ENCODE data around the gene SGK2. TPM values are rescaled to one million over a fixed set of nuclear protein-coding genes. Genes with fewer than 3 reads are reported as not detected.
A peak's percentile ranks its signal among the peaks of the same experiment; 100 is the strongest.

The SGK2 gene
- total RNA-seq, 3 donors from 2014 or later, result 60.4 to 207 (median 125) TPM

DNA sequence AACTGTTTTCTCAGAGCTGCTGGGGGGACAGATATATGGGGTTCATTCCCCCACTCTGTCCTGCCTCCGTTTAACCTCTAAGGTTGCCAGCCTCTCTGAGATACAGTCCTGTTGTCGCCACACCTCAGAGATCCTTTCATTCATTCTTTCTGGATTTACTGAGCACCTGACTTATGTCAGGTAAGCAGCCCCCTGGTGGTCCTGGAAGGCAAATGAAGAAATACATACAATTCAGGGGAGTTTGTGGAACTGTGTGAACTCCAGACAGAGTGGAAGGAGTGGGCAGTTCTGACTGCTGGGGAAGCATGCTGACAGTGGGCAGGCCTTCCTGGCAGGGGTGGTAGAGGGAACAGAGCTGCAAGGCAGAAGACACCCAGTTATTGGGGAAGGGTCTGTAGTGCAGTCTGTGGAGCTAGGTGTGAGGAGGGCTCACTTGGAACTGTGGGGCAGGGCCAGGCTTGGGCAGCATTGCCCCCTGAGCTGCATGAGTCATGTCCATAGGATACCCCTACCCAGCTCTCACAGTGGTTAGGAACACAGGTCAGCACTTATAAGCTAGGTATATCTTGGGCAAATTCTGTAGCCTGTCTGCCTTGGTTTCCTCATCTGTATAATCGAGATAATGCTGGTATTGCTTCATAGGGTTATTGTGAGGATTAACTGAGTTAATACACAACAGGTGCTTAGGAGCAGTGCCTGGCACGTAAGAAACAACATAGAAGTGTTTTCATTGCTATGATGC lies 12.8 kb upstream of the SGK2 start:
- Histone ChIP-seq H3K36me3 (ENCODE audit: low read depth) (no peaks in the 10 kb centered on the region), H3K4me3 (no peak overlapping the region), H3K9me3 (no peaks in the 10 kb centered on the region), H3K4me1 (ENCODE audit: low read depth) (peaks cover 10% of the 10 kb centered on the region)
- TF ChIP-seq, protein P1, sequence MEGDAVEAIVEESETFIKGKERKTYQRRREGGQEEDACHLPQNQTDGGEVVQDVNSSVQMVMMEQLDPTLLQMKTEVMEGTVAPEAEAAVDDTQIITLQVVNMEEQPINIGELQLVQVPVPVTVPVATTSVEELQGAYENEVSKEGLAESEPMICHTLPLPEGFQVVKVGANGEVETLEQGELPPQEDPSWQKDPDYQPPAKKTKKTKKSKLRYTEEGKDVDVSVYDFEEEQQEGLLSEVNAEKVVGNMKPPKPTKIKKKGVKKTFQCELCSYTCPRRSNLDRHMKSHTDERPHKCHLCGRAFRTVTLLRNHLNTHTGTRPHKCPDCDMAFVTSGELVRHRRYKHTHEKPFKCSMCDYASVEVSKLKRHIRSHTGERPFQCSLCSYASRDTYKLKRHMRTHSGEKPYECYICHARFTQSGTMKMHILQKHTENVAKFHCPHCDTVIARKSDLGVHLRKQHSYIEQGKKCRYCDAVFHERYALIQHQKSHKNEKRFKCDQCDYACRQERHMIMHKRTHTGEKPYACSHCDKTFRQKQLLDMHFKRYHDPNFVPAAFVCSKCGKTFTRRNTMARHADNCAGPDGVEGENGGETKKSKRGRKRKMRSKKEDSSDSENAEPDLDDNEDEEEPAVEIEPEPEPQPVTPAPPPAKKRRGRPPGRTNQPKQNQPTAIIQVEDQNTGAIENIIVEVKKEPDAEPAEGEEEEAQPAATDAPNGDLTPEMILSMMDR (IDR thresholded peaks at IDR 0.05), result no peak
- DNase-seq (no peak), ATAC-seq (no peak)
- intact Hi-C loops (cut with DNase I, micrococcal nuclease), result no loop called here

DNA sequence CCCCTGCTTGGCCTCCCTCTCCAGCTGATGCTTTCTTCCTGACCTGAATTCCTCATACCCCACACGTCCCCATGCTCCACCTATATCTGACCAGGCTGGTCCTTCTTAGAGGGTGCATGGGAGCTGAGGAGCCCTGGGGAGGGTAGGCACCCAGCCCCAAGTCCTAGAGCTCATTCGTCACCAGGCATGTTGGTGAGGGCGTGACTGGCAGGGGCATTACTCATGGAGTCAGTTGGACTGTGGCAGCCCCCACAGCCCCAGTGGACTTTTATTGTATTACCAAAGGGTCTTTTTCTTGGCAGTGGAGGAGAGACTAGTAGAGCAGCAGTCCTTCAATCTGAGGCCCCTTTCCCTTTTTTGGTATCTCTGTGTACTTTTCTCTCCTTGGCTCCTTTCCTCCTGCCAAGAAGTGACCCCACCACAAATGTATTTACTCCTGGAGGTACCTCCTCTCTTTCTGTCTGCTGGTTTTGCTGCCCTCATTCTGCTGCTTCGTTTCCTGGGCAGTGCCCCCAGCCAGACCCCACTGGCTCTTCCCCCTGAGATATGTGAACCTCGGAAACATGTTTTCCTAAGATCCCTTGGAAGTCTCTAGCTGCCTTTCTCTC lies 10.4 kb upstream of the SGK2 start:
- H3K4me3 ChIP-seq, result no peak overlapping the region
- no peaks in the 10 kb centered on the region for H3K36me3 ChIP-seq (ENCODE audit: low read depth)
- no peaks in the 10 kb centered on the region for H3K9me3 ChIP-seq
- intact Hi-C loops (cut with DNase I, micrococcal nuclease), result no loop called here
- peaks cover 11% of the 10 kb centered on the region for H3K4me1 ChIP-seq (ENCODE audit: low read depth)
- TF ChIP-seq, protein P1 (IDR thresholded peaks at IDR 0.05), result no peak
- DNase-seq (no peak), ATAC-seq (no peak)

DNA sequence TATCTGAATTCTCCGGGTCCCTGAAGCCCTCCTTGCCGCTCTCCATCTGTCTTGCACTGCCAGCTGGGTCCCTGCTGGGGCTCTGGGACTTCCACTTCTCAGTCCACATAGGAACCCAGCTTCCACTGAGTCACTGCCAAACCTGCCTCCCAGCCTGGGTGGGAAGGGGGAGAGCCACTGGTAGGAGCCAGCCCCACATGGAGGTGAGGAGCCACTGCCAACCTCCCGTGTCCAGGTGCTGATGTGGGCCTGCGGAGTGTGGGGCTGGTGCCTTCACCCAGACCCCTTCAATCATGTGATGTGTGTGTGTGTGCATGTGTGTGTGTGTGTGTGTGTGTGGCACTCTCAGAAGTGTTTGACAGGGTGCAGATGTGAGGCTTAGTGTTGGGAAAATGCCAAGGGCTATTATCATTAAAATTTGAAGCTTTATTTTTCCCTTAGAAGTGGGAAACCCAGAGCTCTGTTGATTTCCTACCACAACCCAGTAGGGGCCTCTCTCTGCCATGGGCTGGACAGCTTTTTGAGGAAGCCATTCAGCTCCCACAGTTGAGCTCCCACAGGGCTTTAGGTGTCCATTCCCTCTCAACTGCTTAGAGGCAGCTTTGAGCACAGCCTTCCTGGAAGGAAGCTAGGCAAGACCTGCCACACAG lies 9.3 kb upstream of the SGK2 start:
- ATAC-seq (peak; percentile 19), DNase-seq (no peak)
- intact Hi-C loops (cut with DNase I, micrococcal nuclease), result no loop called here
- Histone ChIP-seq H3K9me3 (no peaks in the 10 kb centered on the region), H3K4me3 (no peak overlapping the region), H3K4me1 (ENCODE audit: low read depth) (peaks cover 11% of the 10 kb centered on the region), H3K36me3 (ENCODE audit: low read depth) (no peaks in the 10 kb centered on the region)
- TF ChIP-seq, protein P1 (IDR thresholded peaks at IDR 0.05), result no peak

DNA sequence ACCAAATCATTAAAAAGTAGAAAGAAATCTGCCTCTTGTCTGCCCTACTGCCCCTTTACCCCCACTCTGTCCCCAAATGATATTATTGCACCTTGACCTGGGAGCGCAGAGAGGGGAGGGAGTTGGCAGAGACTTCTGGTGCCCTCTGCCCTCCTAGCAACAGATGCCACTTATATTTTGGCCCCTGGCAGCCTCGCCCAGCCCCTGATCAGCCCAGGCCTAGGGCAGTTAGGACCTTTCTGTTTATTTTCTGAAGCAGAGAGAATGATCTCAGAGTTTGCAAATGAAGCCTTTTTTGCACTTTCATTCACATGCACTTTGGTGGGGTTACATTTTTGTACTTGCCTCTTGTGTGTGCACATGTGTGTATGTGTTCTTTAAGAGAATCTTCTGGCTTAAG lies 8.4 kb upstream of the SGK2 start:
- Histone ChIP-seq H3K4me3 (no peak overlapping the region), H3K4me1 (ENCODE audit: low read depth) (peaks cover 11% of the 10 kb centered on the region), H3K36me3 (ENCODE audit: low read depth) (no peaks in the 10 kb centered on the region), H3K9me3 (no peaks in the 10 kb centered on the region)
- peak; percentile 80 for ATAC-seq
- TF ChIP-seq, protein P1 (IDR thresholded peaks at IDR 0.05), result no peak
- intact Hi-C loops (cut with DNase I, micrococcal nuclease), result no loop called here
- DNase-seq, result peak in 2 of 3 donors; percentile 49 to 64

DNA sequence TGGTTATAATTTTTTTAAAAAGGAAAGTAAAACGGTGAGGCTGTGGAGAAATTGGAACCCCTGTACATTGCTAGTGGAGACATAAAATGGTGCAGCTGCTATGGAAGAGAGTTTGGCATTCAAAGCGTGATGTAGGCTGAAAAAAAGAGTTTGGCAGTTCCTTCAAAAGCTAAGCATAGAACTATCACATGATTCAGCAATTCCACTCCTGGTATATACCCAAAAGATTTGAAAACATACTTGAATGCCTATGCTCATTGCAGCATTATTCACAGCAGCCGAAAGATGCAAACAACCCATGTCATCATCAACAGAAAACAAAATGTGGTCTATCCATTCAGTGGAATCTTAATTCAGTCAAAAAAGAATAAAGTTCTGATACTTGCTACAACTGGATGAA lies 4.5 kb upstream of the SGK2 start:
- ATAC-seq, result no peak
- H3K4me1 ChIP-seq (ENCODE audit: low read depth), result peaks cover 28% of the 10 kb centered on the region
- DNase-seq, result no peak
- no peaks in the 10 kb centered on the region for H3K9me3 ChIP-seq
- H3K36me3 ChIP-seq (ENCODE audit: low read depth), result no peaks in the 10 kb centered on the region
- TF ChIP-seq, protein P1 (IDR thresholded peaks at IDR 0.05), result no peak
- no peak overlapping the region for H3K4me3 ChIP-seq
- intact Hi-C loops (cut with DNase I, micrococcal nuclease), result no loop called here
